Measurements from ENCODE around the gene MBD2. TPM values are rescaled to one million over a fixed set of nuclear protein-coding genes. Genes with fewer than 3 reads are reported as not detected.

The MBD2 gene
- total and polyA plus RNA-seq, 2 donors (not counting 1 experiment from before 2014, with no cell fraction given) = 53.0 to 134 TPM

GRCh38 chr18:54223568-54224241 lies 764 bp downstream of the MBD2 start:
- Histone ChIP-seq H3K4me1 (ENCODE audit: control insufficient read depth in 2 of 2, insufficient read depth in 2 of 2, low read length in 2 of 2) (peaks cover 48 to 56% of the 10 kb centered on the region in 2 donors), H3K79me2 (ENCODE audit: control insufficient read depth, insufficient read depth, low read length) (peaks cover 50% of the 10 kb centered on the region), H3K27me3 (replicated peaks in 1 of 4; ENCODE audit: control extremely low read depth in 1 of 4, control insufficient read depth in 3 of 4, insufficient read depth in 4 of 4, low read length in 3 of 4) (no peaks in the 10 kb centered on the region), H3K9me3 (ENCODE audit: control extremely low read depth in 1 of 3, control insufficient read depth in 2 of 3, insufficient read depth in 1 of 3, low read length in 2 of 3) (no peaks in the 10 kb centered on the region), H3K36me3 (replicated peaks in 1 of 2; ENCODE audit: control extremely low read depth in 1 of 2, control insufficient read depth in 1 of 2, extremely low read depth in 1 of 2, insufficient read depth in 2 of 2, low read length in 1 of 2) (peaks cover 0 to 3% of the 10 kb centered on the region in 2 experiments), H3K9ac (ENCODE audit: low read length) (peak overlapping the region; percentile 67), H3K4me3 (ENCODE audit: control extremely low read depth in 1 of 5, extremely low read depth in 1 of 5, insufficient read depth in 1 of 5, low read depth in 2 of 5, low read length in 4 of 5) (peak overlapping the region; percentile 41 to 71 (median 62)), H2AFZ (ENCODE audit: insufficient read depth, low read depth, low read length, poor library complexity, severe bottlenecking) (peak overlapping the region; percentile 18), H4K20me1 (ENCODE audit: control insufficient read depth, insufficient read depth, low read length, poor library complexity, severe bottlenecking) (peaks cover 14% of the 10 kb centered on the region), H3K4me2 (replicated peaks; ENCODE audit: low read depth, low read length, poor library complexity, severe bottlenecking) (peak overlapping the region; percentile 92), H3K27ac (ENCODE audit: low read length in 2 of 2) (peak overlapping the region; percentile 39 to 73)
- ChIA-PET CTCF (interaction anchor here (1.2 to 4.4 kb wide), 18 partner anchors 9 to 169 kb away, joined by 3 to 112 read pairs (median 6); partner anchors contain the start of genes C18orf54, POLI and STARD6), POLR2A (interaction anchor here (0.8 to 1.6 kb wide), 3 partner anchors 46 to 169 kb away, joined by 3 to 11 read pairs (median 3); partner anchors contain the start of genes C18orf54, POLI and STARD6)
- H3K4me1 Mint-ChIP-seq = peaks cover 53% of the 10 kb centered on the region
- H3K27ac Mint-ChIP-seq = peak overlapping the region; percentile 96
- peak; percentile 75 for DNase-seq
- 1% methylated on average over 35 of the region's 39 CpGs for WGBS (ENCODE audit: insufficient coverage)
- ATAC-seq (ENCODE audit: low read depth) = peak; percentile 8
- no peaks in the 10 kb centered on the region for H3K9me3 Mint-ChIP-seq (ENCODE audit: insufficient read depth)
- TF ChIP-seq EZH2 (IDR thresholded peaks at IDR 0.05; ENCODE audit: borderline replicate concordance, insufficient read depth, low read depth, low read length, poor library complexity, severe bottlenecking) (no peak), CTCF (IDR thresholded peaks at IDR 0.05) (no peak)
- H3K27me3 Mint-ChIP-seq = no peaks in the 10 kb centered on the region
- H3K4me3 Mint-ChIP-seq = peak overlapping the region; percentile 92
- intact Hi-C loops (cut with micrococcal nuclease) = loop anchor here (1.0 kb wide), 5 partner anchors 24 to 169 kb away; partner anchors contain the start of genes C18orf54, POLI and STARD6
